GM19035 (cell line): ENCODE measurements around the gene PROKR1.

ENCODE experiments used
- ATAC-seq: cut with Tn5 transposase; IDR thresholded peaks from one replicate; pipeline ENCODE4 v1.9.1; 2021; ENCODE audit not compliant: unreplicated experiment

The PROKR1 gene

DNA sequence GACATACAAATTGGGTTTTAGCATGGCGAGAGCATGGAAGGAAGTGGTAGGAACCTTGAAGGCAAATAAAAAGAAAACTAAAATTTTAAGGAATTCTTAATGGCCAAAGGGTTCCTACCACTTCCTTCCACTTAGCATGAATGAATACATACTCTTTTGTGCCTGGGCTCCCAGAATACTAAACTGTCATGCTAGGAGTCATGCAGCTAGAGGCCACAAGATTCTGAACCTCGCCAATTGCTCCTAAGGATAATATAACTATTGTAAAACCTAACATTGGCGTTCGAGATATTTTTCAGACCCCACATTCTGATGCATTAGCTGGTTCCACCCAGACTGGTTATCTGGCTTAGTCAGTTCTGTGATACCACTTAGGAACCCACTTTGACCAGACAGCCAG, 52.6 kb downstream of the PROKR1 start:
- no peak for ATAC-seq

DNA sequence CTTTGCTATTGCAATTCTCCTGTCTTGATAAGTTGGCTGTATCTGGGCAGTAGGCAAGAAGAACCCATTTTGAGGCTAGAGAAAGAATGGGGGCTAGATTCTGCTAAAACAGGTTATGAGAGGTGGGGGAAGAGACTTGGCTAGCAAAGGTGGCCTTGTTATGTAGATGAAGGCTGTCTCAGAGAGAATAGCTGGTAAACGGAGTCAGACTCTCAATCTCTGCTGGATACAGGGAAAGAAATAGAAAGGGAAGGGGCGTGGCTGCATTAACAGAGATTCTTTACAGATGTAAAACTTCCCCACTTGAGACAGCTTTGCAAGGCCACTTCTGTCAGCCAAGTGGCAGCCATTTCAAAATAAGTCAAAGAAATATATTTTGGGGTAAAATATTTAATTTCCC, 53.2 kb downstream of the PROKR1 start:
- ATAC-seq: no peak

DNA sequence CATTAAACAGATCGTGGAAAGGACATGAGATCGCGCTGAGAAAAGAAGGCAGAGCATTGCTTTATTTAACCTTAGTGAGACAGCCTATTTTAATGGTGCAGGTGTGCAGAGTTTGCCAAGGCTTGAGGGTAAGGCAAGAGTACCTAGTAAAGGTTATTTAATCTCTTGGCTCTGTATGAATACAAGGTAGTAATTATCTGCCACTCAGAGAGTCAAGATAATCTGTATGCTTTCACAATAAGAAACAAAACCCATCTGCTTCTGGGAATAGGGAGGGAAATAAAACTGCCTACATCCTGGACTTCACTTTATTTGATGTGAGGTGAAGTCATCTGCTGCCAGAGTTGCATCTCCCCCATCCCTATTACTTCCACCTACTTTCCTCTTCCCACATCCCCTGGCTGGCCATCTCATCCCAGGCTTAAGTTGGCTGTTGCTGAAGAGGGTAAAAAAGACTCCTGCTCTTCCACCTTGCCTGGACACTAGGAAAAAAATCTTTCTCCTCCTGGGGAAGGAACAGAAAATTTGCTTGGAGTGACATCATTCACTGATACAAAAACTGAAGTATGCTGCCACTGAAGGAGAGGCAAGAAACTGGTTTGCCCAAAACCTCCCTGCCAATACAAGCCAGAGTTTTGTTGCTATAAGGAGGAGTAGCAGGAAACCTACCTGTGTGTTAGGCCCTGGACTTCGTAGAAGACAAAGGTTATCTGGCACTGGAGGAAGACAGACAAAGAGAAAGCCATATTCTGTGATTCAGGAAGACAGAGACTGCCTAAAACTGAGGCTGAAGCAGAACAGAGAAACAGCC, 55.4 kb downstream of the PROKR1 start:
- no peak for ATAC-seq

DNA sequence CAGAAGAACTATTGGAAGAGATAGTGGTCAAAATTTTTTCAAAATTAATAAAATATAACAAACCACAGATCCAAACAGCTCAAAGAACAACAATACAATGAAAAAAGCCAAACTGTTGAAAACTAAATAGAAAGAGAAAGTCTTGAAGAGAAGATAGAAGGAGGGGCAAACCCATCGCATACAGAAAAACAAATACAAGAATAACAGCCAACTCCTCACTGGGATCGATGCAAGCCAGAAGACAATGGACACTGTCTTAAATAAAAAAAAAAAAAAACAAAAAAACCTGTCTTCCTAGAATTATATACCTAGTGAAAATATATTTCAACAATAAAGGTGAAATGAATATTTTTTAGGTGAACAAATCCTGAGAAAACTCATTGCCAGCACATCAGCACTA, 57.2 kb downstream of the PROKR1 start:
- no peak for ATAC-seq

DNA sequence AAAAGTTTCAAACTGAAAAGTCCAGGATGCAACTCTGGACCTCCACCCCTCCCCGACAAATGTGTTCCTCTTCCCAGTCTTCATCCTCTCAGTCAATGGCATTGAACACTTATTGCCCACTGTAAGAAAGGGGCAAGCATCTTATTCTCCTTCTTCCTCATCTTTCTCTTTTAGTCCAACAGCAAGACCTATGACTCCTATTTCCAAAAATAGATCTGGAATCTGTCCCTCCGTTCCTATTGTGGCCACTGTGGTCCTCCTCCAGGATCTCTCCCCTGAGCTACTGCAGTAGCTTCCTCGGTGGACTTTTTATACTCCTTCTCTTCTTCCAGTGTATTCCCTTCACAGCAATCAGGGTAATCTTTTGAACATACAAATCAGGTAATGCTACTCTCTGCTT, 63.3 kb downstream of the PROKR1 start:
- ATAC-seq: no peak
